RWPE2 (cell line): ENCODE data around the gene RPRD1A.
"Not testable (repeated sequence)": the region's sequence is repeated elsewhere in the genome, so short reads cannot be mapped to it uniquely, and the experiment has no call there.

ENCODE experiments used
- ATAC-seq: fragments of 200-7000 bp; cut with Tn5 transposase; 3 replicates; pipeline ENCODE4 v1.9.1; 2021; ENCODE audit warnings: low read depth
- DNase-seq: peaks from one replicate; pipeline ENCODE4 v3.0.0-alpha.2; 2020; ENCODE audit warnings: low spot score
- H3K27ac ChIP-seq: fragments of 450-650 bp; 2 replicates; pipeline ENCODE4 v1.5.1; 2017; ENCODE audit warnings: mild to moderate bottlenecking; ENCODE audit not compliant: poor library complexity, severe bottlenecking
- H3K27me3 ChIP-seq: fragments of 250-450 bp; sonication (Bioruptor Pico); 2 replicates; pipeline ENCODE4 v1.5.1; 2021; ENCODE audit warnings: mild to moderate bottlenecking, moderate library complexity; ENCODE audit not compliant: insufficient read depth, poor library complexity, severe bottlenecking
- H3K36me3 ChIP-seq: fragments of 250-450 bp; sonication (Bioruptor Pico); 2 replicates; pipeline ENCODE4 v1.5.1; 2020; ENCODE audit warnings: low read depth, mild to moderate bottlenecking, moderate library complexity
- H3K4me1 ChIP-seq: fragments of 250-450 bp; sonication (Bioruptor Pico); 2 replicates; pipeline ENCODE4 v1.5.1; 2021; ENCODE audit warnings: mild to moderate bottlenecking, moderate library complexity; ENCODE audit not compliant: insufficient read depth, poor library complexity, severe bottlenecking
- H3K4me3 ChIP-seq: fragments of 250-450 bp; sonication (Bioruptor Pico); 2 replicates; pipeline ENCODE4 v1.5.1; 2021; ENCODE audit warnings: mild to moderate bottlenecking, moderate library complexity; ENCODE audit not compliant: severe bottlenecking
- H3K9me3 ChIP-seq: fragments of 250-450 bp; sonication (Bioruptor Pico); 2 replicates; pipeline ENCODE4 v1.5.1; 2021; ENCODE audit warnings: mild to moderate bottlenecking, moderate library complexity; ENCODE audit not compliant: severe bottlenecking
- CTCF ChIP-seq: fragments of 450-650 bp; IDR thresholded peaks from one replicate; pipeline ENCODE4 v1.5.1; 2017; ENCODE audit warnings: mild to moderate bottlenecking, moderate library complexity; ENCODE audit not compliant: poor library complexity, severe bottlenecking

RPRD1A gene

GRCh38 chr18:36031903-36032302 is 35.5 kb downstream of the RPRD1A start:
- ATAC-seq, result no peak
- DNase-seq, result no peak
- Histone ChIP-seq H3K27ac (no peak overlapping the region), H3K4me3 (no peak overlapping the region), H3K9me3 (no peaks in the 10 kb centered on the region), H3K27me3 (no peaks in the 10 kb centered on the region), H3K36me3 (peaks cover 37% of the 10 kb centered on the region), H3K4me1 (no peaks in the 10 kb centered on the region)
- no peak for TF ChIP-seq CTCF

- H3K36me3 ChIP-seq, result peaks cover 42% of the 10 kb centered on the region
- H3K27me3 ChIP-seq, result no peaks in the 10 kb centered on the region
- H3K4me1 ChIP-seq, result no peaks in the 10 kb centered on the region
- no peak overlapping the region for H3K4me3 ChIP-seq
- H3K9me3 ChIP-seq, result no peaks in the 10 kb centered on the region
- DNase-seq (no peak), ATAC-seq (no peak)
- H3K27ac ChIP-seq, result no peak overlapping the region
- no peak for TF ChIP-seq CTCF
Observed at GRCh38 chr18:36031407-36031806, 36.0 kb downstream of the RPRD1A start.

GRCh38 chr18:36028859-36029258 is 38.5 kb downstream of the RPRD1A start:
- H3K27ac ChIP-seq, result no peak overlapping the region
- H3K4me1 ChIP-seq, result no peaks in the 10 kb centered on the region
- H3K9me3 ChIP-seq, result no peaks in the 10 kb centered on the region
- H3K27me3 ChIP-seq, result no peaks in the 10 kb centered on the region
- no peak for ATAC-seq
- peaks cover 60% of the 10 kb centered on the region for H3K36me3 ChIP-seq
- no peak overlapping the region for H3K4me3 ChIP-seq
- TF ChIP-seq CTCF, result no peak
- DNase-seq, result no peak

GRCh38 chr18:36025025-36025424 is 42.3 kb downstream of the RPRD1A start:
- Histone ChIP-seq H3K9me3 (no peaks in the 10 kb centered on the region), H3K4me3 (no peak overlapping the region), H3K4me1 (no peaks in the 10 kb centered on the region), H3K27ac (no peak overlapping the region), H3K36me3 (peaks cover 51% of the 10 kb centered on the region), H3K27me3 (no peaks in the 10 kb centered on the region)
- TF ChIP-seq CTCF, result no peak
- no peak for DNase-seq
- ATAC-seq, result no peak

- peaks cover 50% of the 10 kb centered on the region for H3K36me3 ChIP-seq
- H3K27ac ChIP-seq, DNase-seq: not testable (repeated sequence)
Observed at GRCh38 chr18:36024241-36024640, 43.1 kb downstream of the RPRD1A start.

More at GRCh38 chr18:36024241-36024640, 43.1 kb downstream of the RPRD1A start:
- not testable (repeated sequence) for H3K27me3 ChIP-seq, H3K4me3 ChIP-seq, H3K9me3 ChIP-seq, ATAC-seq, H3K4me1 ChIP-seq
